ENCODE measurements around the gene ZNF84. TPM values are rescaled to one million over a fixed set of nuclear protein-coding genes. Genes with fewer than 3 reads are reported as not detected.
A peak's percentile ranks its signal among the peaks of the same experiment; 100 is the strongest.

Gene ZNF84
- total RNA-seq, 6 experiments from 2014 or later = 9.2 to 13.0 (median 11.3) TPM

- H3K27ac Mint-ChIP-seq = no peak overlapping the region
- peaks cover 95% of the 10 kb centered on the region for H3K9me3 Mint-ChIP-seq
- no peaks in the 10 kb centered on the region for H3K4me1 Mint-ChIP-seq (ENCODE audit: low read depth)
- peaks cover 58% of the 10 kb centered on the region for H3K36me3 Mint-ChIP-seq (ENCODE audit: low read depth)
- DNase-seq = no peak
- TF ChIP-seq CTCF (IDR thresholded peaks at IDR 0.05) = no peak
- H3K27me3 Mint-ChIP-seq (ENCODE audit: insufficient read depth) = 0 out of 2 replicates have a peak, but pooled peaks cover 2% of the 10 kb centered on the region
- H3K4me3 Mint-ChIP-seq = no peak overlapping the region
Observed at GRCh38 chr12:133063556-133063955, 26.2 kb downstream of the ZNF84 start.

GRCh38 chr12:133073836-133074235 is 36.5 kb downstream of the ZNF84 start:
- H3K4me1 Mint-ChIP-seq (ENCODE audit: low read depth) = no peaks in the 10 kb centered on the region
- H3K27ac Mint-ChIP-seq = no peak overlapping the region
- no peak for DNase-seq
- no peak overlapping the region for H3K4me3 Mint-ChIP-seq
- TF ChIP-seq CTCF (IDR thresholded peaks at IDR 0.05) = no peak
- H3K9me3 Mint-ChIP-seq = peaks cover 53% of the 10 kb centered on the region
- peaks cover 34% of the 10 kb centered on the region for H3K36me3 Mint-ChIP-seq (ENCODE audit: low read depth)
- no peaks in the 10 kb centered on the region for H3K27me3 Mint-ChIP-seq (ENCODE audit: insufficient read depth)

GRCh38 chr12:133080026-133080367 is 42.7 kb downstream of the ZNF84 start:
- Mint-ChIP-seq H3K4me1 (ENCODE audit: low read depth) (no peaks in the 10 kb centered on the region), H3K27ac (no peak overlapping the region), H3K27me3 (ENCODE audit: insufficient read depth) (no peaks in the 10 kb centered on the region), H3K4me3 (no peak overlapping the region), H3K9me3 (peaks cover 34% of the 10 kb centered on the region), H3K36me3 (ENCODE audit: low read depth) (peaks cover 58% of the 10 kb centered on the region)
- no peak for TF ChIP-seq CTCF (IDR thresholded peaks at IDR 0.05)
- peak; percentile 97 for DNase-seq

GRCh38 chr12:133080368-133081158 is 43.3 kb downstream of the ZNF84 start, which contains the start of gene ZNF140:
ZNF140 (plus strand) TSS chr12:133080923; CDS start chr12:133081321, 398 bp downstream.
- Mint-ChIP-seq H3K4me1 (ENCODE audit: low read depth) (no peaks in the 10 kb centered on the region), H3K4me3 (no peak within 1 kb of the TSS), H3K27ac (no peak within 1 kb of the TSS), H3K36me3 (ENCODE audit: low read depth) (peaks cover 60% of the 10 kb centered on the region), H3K9me3 (peaks cover 34% of the 10 kb centered on the region), H3K27me3 (ENCODE audit: insufficient read depth) (no peaks in the 10 kb centered on the region)
- peak; percentile 92 for DNase-seq
- peak; percentile 67 for TF ChIP-seq CTCF (IDR thresholded peaks at IDR 0.05)

- no peak for DNase-seq
- TF ChIP-seq CTCF (IDR thresholded peaks at IDR 0.05) = no peak
- peaks cover 68% of the 10 kb centered on the region for H3K36me3 Mint-ChIP-seq (ENCODE audit: low read depth)
- H3K4me3 Mint-ChIP-seq = no peak overlapping the region
- peaks cover 34% of the 10 kb centered on the region for H3K9me3 Mint-ChIP-seq
- H3K27me3 Mint-ChIP-seq (ENCODE audit: insufficient read depth) = no peaks in the 10 kb centered on the region
- no peak overlapping the region for H3K27ac Mint-ChIP-seq
- no peaks in the 10 kb centered on the region for H3K4me1 Mint-ChIP-seq (ENCODE audit: low read depth)
Observed at GRCh38 chr12:133081159-133081780, 44.0 kb downstream of the ZNF84 start.

Measured in HFFc6 (cell line).